ENCODE measurements around the gene GALNT10. TPM values are rescaled to one million over a fixed set of nuclear protein-coding genes. Genes with fewer than 3 reads are reported as not detected.

GALNT10 gene
- total RNA-seq, 4 donors from 2014 or later = 17.2 to 28.6 (median 21.1) TPM

DNA sequence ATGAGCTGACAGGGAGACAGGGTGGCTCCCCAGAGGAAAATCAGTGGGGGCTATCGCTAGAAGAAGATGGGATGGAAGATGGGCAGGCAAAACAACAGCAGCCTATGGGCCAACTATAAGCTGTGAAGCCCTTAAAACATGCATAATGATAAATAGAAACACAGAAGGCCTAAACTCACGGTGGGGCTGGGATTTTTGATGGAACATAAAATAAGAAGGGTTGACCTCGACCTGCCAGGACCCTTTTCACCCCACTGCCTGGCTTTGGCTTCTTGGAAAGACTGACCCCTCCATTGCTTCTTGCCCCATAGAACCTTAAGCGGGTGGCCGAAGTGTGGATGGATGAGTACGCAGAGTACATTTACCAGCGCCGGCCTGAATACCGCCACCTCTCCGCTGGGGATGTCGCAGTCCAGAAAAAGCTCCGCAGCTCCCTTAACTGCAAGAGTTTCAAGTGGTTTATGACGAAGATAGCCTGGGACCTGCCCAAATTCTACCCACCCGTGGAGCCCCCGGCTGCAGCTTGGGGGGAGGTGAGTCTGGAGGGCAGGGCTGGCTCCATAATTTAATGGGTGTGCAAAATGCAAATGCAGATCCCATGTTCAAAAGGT, 218.8 kb downstream of the GALNT10 start:
- TF ChIP-seq, protein P1, sequence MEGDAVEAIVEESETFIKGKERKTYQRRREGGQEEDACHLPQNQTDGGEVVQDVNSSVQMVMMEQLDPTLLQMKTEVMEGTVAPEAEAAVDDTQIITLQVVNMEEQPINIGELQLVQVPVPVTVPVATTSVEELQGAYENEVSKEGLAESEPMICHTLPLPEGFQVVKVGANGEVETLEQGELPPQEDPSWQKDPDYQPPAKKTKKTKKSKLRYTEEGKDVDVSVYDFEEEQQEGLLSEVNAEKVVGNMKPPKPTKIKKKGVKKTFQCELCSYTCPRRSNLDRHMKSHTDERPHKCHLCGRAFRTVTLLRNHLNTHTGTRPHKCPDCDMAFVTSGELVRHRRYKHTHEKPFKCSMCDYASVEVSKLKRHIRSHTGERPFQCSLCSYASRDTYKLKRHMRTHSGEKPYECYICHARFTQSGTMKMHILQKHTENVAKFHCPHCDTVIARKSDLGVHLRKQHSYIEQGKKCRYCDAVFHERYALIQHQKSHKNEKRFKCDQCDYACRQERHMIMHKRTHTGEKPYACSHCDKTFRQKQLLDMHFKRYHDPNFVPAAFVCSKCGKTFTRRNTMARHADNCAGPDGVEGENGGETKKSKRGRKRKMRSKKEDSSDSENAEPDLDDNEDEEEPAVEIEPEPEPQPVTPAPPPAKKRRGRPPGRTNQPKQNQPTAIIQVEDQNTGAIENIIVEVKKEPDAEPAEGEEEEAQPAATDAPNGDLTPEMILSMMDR (IDR thresholded peaks at IDR 0.05; ENCODE audit: low read depth) = no peak

DNA sequence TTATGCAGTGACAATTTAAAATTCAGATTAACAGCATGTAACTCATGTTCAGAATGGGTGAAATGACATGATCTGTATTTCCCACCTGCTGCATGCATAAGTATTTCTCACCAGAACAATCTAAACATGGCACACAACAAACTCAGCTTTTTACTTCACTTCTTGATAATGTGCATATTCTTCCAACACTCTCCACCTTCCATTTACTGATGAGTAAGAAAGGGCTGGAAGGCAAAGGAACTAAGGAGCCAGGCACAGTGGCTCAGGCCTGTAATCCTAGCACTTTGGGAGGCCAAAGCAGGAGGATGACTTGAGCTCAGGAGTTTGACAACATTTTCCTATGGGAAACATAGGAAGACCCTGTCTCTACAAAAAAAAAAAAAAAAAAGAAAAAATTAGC, 219.5 kb downstream of the GALNT10 start:
- TF ChIP-seq, protein P1 (IDR thresholded peaks at IDR 0.05; ENCODE audit: low read depth) = no peak

- TF ChIP-seq, protein P1 (IDR thresholded peaks at IDR 0.05; ENCODE audit: low read depth) = no peak
These were observed 220.3 kb downstream of the GALNT10 start for GRCh38 chr5:154410786-154411185.

DNA sequence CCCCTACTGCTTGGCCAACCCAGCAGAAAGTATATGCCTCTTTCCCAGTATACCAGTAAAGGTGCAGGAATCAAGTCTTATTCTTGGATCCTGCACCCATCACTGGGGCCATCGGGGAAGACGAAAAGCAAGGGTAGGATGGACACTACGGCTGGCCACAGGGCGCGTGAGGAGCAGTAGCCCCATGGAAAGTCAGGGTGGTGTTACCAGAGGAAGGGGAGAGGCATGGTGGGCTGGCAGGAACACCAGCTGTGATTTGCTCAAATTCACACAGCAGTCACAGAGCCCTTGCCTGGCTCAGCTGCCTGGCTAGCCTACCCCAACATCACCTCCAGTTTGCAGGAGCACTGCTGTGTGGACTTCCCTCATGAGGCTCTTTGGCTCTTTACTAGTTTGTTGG, 220.8 kb downstream of the GALNT10 start:
- TF ChIP-seq, protein P1 (IDR thresholded peaks at IDR 0.05; ENCODE audit: low read depth) = no peak

DNA sequence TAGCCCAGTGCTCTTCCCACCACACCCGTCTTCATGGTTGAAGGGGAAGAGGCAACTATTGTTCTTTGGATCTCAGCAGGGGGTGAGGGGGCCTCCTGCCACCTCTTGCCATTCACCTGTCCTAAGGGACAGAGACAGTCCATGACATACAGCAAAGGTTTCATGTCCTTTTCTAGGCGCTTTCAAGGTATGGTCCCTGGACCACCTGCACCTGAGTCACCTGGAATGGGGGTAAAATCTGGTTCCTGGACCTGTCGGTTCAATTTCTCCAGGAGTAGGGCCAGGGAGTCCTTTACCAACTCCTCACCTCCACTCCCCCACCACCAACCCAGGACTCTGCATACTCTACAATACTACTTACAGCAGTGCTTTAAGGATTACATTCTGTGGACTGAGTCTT, 221.8 kb downstream of the GALNT10 start:
- TF ChIP-seq, protein P1 (IDR thresholded peaks at IDR 0.05; ENCODE audit: low read depth) = no peak

GRCh38 chr5:154412925-154413324, 222.4 kb downstream of the GALNT10 start:
- TF ChIP-seq, protein P1 (IDR thresholded peaks at IDR 0.05; ENCODE audit: low read depth) = no peak

DNA sequence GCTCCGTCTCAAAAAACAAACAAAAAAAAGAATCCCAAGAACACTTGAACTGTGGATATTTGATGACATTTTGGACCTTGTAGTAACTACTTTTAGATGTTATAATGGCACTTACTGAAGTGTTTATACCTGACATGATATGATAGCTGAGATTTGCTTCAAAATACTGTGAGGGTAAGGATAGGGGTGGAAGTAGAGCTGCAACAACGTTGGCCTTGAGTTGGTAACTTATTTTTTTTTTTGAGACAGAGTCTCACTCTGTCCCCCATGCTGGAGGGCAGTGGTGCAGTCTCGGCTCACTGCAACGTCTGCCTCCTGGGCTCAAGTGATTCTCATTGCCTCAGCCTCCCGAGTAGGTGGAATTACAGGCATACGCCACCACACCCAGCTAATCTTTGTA, 224.6 kb downstream of the GALNT10 start:
- TF ChIP-seq, protein P1 (IDR thresholded peaks at IDR 0.05; ENCODE audit: low read depth) = no peak

Measured in subcutaneous adipose tissue (tissue), 4 donors.